HG03103 (cell line): ENCODE results near the gene MBNL1.
A peak's percentile ranks its signal among the peaks of the same experiment; 100 is the strongest.

Experiments
- ATAC-seq: cut with Tn5 transposase; IDR thresholded peaks from one replicate; pipeline ENCODE4 v1.9.1; 2021; ENCODE audit warnings: low read depth; ENCODE audit not compliant: unreplicated experiment

Gene MBNL1

DNA sequence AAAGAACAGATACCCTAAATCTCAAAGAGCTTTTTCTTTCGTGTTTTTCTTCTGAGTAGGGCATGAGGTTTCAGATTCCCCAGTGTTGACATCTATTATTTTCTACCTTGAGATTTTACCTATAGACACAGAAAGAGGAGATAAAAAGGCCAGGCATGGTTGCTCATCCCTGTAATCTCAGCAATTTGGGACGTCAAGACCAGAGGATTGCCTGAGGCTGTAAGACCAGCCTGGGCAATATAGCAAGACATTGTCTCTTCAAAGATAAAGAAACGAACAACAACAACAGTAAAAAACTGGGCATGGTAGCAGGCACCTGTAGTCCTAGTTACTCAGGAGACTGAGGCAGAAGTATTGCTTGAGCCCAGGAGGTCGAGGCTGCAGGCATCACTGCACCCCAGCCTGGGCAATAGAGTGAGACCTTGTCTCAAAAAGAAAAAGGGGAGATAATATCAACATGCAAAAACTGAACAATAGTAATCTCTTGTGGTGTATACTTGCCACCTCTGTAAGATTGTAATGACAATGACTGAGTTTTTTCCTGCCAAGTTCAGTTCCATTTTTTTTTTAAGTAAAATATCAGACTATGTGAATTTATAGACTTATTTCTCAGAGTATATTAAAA lies 71.3 kb downstream of the MBNL1 start:
- ATAC-seq: no peak

DNA sequence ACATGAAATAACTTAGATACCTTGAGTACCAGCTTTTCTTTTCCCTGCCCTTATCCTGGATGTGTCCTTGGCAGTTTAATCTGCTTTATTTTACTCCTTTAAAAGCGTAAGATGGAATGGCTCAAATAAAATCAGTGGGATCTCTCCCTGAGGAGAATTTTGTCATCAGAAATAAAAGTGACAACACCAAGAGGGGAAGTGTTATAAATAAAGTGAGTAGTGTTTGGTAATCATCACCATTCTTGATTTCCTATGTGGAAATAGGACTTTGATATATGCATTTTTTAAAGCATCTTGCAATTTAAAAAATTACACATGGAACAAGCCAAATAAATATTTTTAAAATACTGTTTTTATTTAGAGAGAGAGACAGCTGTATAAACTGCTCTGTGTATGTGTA lies 76.5 kb downstream of the MBNL1 start:
- ATAC-seq: no peak

GRCh38 chr3:152346058-152346457 lies 77.3 kb downstream of the MBNL1 start:
- no peak for ATAC-seq

DNA sequence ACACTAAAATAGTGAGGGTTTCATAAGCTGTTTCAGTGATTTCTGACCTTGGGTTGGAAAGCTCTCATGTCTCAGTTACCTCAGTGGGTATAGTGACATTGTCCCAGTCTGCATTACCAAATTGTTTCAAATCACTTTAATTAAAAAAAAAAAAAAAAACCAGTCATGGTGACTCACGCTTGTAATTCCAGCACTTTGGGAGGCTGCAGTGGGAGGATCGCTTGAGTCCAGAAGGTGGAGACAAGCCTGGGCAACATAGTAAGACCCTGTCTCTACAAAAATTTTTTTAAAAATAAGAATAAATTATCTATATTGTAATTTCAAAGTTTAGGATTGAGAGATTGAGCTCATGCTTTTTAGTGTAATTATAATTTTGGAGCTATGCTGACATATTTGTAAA lies 78.0 kb downstream of the MBNL1 start:
- ATAC-seq: no peak

DNA sequence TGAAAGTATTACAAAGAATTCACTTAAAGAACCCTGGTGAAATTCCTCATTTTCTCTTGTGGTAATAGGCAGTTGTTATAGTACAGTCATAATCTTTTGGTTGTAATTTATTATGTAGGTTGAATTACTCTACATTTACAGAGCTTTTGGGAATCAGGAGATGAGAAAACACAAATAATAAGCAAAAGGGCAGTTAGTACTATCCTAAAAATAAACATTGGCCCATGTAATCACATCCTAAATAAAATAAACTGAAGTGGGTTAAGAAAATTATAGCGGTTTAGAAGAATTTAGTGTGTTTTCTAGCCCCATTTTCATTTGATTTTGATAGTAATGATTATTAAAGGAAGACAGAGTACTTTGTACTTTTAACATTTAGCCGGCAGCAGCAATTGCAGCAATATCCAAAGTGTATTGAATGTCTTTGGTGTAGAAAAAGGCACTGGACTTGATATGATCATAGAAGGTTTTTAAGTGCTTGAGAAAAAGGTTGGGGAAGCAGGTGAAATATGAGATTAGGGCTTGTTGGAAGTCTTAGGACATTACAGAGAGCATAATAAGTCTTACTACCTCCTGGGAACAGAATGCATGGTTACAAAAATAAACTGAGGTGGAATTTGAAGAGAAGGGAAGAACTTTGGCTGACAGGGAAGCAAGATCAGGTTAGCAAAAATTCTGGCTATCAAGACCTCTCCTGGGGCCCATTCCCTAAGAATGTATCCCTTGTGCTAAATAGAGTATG lies 79.9 kb downstream of the MBNL1 start:
- no peak for ATAC-seq

DNA sequence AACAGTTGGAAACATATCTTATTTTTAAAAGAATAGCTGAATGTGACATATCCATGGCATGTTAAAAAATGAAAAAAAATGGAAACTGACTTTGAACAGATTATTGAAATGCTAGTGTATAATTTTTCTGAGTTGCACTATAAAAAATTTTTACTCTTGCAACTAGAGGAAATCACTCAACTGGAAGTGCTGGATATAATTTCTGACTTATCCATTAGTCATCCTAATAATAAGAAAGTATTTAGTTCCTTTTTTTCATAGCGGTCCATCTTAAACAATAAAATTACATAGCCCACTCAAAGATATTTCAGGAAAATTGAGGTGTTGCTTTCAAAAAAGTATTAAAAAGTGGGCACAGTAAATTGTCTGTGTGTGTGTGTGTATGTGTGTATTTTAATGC lies 80.7 kb downstream of the MBNL1 start:
- no peak for ATAC-seq

- no peak for ATAC-seq
Observed at GRCh38 chr3:152350139-152350538, 81.4 kb downstream of the MBNL1 start.

GRCh38 chr3:152350776-152351175 lies 82.0 kb downstream of the MBNL1 start:
- no peak for ATAC-seq

- ATAC-seq: no peak
Observed at GRCh38 chr3:152352554-152352953, 83.8 kb downstream of the MBNL1 start.

DNA sequence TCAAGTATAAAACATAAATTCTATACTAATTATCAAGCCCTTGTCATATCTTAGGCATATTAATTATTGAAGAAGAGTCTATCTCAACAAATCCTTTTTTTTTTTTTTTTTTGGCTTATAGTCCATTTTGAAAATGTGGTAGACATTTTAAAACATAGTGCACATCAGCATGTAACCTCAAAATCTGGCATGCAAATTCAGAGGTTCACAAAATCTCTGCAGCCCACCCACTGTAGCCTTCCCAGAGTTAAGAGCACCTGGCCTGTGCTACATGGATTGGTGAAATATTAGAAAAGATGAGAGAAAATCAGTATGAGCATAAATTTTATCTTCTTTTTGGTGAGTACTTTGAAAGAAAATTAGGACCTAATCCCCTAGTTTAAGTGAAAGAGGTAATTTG lies 84.8 kb downstream of the MBNL1 start:
- ATAC-seq: no peak

DNA sequence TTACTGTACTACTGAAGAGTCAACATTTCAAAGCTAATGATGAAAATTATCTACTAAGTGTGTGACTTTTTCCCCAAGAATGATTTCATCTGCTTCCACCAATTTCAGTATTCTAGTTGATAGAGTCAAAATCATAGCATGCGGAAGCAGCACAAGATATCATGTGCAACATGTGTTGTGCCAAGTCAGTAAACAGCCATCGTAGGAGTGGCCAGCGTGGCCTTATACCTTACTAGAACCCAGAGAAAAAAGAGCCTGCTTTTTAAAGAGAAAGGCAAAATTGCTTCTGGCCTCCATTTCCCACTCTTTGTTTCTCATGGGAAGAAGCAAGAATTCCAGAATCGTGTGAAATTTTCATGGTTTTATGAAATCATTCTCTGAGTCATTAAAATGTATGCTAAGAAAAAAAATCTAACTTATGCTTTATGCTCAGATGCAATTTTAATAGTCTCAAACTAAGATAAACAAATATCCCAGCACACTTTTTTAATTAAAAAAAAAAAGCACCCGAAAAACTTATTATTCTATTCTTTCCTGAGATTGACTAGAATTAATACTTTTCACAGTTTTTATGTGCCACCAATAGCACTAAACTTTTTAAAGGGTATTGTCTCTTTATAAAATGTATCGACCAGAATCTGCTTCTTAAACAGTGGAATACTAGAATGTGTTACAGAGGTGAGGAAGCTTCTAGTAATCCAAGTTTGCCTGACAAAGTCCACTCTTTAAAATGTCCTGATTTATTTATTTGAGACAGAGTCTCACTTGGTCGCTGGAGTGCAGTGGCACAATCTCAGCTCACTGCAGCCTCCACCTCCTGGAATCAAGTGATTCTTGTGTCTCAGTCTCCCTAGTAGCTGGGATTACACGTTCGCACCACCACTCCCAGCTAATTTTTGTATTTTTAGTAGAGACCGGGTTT lies 87.3 kb downstream of the MBNL1 start:
- ATAC-seq: no peak

DNA sequence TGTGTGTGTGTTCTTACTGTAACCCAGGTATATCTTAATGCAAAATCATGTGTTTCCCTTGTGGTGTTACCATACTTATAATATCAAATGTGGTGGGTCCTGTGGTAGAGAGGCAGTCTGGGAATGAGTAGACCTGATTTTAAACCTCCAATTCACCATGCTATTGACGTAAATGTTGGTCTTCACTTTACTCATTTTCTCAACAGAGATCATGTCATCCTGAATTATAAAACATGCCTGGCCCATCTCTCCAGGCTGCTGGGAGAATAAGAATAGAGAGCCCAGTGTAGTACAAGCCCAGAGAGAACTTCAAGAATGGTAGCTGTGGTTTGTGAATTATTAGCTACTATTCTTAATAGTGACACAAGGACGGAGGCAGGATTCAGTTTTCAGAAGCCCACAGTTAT lies 88.1 kb downstream of the MBNL1 start:
- ATAC-seq: peak; percentile 37

- ATAC-seq: no peak
Observed at GRCh38 chr3:152357587-152357986, 88.9 kb downstream of the MBNL1 start.

DNA sequence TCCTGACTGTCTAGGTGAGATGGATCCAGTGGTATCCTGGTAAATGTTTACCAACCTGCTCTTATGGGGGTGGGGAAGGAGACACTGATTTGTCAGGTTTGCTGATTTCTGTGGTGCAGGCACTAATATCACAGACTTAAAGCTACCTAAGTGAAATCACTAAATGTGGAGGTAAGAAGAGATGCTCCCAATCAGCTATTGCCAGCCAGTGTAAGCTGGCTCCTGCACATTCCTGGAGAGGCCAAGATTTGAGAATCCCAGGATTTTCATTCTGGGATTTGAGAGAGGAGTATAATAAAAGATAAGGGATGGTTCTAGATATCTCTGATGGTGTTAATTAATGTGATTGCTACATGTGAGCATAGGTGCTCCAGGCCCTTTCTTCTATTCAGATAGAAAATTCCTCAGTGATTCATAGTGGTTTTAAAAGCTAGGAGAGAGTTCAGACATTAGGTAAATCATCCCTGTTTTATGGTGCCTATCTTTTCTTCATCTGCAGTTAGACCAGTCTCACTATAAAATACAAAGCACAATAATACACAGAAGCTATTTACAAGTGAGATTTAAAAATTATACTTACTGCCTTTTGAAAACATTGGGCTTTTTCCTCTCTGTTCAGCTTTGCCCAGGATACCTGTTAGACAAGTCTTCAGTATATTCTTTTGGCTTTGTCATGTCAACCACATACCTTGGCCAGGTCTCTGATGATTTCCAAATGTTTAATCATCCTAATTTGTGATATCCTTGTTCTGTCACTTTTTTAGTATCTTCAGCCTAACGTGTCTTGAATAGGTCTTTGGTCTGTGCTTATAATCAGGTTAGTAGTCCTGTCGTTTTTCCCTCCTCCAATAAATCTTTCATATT lies 90.9 kb downstream of the MBNL1 start:
- no peak for ATAC-seq

- no peak for ATAC-seq
Observed at GRCh38 chr3:152360302-152360701, 91.6 kb downstream of the MBNL1 start.

DNA sequence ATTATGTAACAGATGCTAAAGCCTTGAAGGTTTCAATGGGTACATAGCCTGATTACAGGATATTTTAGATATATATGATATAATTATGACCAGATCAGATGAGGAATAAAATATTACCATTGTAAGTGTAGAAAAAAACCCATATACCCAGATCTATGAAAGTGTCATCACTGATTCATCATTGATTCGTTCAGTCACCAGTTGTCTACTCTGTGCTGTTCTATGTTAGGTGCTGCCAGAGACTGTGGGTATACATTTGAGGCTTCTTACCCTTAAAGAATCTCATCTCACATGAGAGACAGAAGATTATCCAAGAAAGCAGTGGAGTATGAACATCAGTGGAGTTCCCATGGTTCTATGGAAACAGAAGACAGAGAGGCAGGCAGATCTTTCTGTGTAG lies 92.2 kb downstream of the MBNL1 start:
- no peak for ATAC-seq

DNA sequence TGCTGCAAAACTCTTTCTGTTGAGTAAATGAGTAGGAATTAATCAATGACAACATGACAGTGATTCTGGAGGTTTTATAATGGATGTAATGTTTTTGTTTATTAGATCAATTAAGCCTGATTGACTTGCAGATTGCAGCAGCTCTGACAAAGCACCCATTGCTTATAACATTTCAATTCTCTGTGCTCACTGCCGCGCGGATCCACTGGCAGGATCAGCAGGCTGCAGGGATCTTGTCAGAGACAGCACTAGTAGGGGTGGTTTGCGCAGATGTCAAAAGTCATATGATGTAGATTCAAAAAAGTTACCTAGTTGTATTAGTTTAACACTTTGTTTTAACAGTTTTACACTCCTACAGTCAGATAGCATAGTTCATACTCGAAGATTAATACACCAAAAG lies 93.4 kb downstream of the MBNL1 start:
- no peak for ATAC-seq

DNA sequence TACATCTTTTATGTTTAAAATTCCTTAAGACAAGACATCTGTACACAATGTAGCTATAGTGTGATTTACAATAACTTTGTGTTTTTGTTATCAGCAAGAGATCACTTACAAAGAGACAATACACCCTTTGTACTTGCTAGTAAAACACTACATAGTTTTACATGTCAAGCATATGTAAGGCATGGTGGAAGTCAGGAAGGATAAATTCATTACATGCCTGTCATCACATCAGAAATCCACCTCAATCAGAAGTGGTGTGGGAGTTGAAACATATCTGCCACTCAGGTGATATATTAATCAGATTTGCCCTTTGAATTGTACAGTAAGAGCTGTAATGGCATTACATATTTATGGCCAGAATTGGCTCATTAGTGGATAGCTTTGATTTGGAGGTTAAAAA lies 95.5 kb downstream of the MBNL1 start:
- no peak for ATAC-seq

DNA sequence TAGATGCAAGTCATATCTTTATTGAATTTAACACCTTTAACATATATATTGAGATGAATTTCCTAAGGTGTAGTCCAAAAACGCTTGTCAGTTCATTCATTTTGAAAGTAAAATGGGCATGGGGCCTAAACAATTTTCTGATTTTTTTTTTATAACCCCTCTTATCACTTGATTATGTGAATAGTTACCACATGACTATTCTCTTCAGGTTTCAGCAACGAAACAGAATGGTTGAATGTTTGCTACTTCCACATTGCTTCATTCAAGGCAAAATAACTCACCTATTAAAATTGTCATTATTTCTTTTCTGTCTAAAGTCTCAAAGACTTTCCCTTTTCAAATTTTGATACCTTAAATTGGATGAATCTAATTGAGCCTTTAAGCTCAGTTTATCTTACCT lies 96.4 kb downstream of the MBNL1 start:
- ATAC-seq: no peak

- ATAC-seq: no peak
Observed at GRCh38 chr3:152365766-152366593, 97.3 kb downstream of the MBNL1 start.
